ENCODE measurements around the gene ARHGEF4.
A peak's percentile ranks its signal among the peaks of the same experiment; 100 is the strongest.

The ARHGEF4 gene, protein sequence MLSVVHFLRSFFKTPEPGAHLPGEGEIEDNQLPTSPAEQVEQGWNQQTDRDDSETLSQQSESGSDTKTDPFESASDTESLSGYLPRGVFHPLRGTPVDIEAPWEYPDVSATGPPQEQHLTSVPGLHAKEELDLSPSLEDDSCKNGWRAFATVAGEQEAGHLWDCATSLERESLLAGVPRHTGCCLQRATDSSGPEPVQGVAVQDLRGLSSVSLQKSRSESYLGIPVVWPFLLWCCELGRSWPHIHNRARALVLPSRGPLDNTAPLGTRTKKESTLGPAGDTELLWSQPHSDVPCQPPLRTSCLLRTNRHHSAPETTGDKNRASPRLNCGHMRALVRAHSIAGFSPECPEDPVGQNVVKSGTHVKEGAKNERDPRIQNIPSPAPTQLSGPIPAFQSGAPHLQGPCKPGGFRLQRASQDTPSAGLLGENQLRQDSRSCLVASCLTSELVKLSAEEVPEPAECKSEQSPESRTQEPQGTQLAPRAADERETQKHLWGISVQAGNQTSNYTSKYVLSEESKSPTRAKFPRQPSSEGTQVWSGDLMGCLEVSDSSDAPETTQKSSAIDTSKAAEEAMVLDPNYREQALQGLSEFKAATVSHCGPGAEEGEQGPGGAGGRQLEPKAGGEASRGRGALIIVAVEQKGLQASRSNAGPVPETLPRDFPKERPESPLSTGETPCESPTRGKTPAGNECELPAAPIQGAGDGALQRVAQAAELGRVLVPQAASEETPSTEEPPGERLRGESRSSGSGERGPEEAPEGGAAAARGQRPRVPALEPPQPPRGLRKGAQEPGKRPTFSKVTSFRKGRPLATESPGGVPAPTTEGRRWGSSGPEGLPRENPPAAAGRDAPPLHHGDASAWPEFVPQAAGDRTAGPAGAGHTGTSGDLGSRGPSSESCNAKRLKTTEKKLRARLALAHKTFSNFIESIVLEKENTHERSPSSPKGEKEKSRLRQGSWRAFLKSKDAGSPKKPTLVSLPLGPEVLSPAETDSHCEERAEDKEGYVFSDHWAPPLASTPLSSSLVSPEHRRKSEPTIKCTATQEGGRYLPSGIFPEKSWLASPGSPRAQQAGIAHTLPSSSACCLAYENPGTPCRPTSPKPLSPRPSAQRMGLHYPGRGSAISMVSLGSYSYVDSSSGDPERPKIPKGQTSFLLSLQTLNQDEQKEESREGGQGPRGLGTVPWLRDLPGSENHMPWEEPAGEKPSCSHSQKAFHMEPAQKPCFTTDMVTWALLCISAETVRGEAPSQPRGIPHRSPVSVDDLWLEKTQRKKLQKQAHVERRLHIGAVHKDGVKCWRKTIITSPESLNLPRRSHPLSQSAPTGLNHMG (N-terminal part only)

DNA sequence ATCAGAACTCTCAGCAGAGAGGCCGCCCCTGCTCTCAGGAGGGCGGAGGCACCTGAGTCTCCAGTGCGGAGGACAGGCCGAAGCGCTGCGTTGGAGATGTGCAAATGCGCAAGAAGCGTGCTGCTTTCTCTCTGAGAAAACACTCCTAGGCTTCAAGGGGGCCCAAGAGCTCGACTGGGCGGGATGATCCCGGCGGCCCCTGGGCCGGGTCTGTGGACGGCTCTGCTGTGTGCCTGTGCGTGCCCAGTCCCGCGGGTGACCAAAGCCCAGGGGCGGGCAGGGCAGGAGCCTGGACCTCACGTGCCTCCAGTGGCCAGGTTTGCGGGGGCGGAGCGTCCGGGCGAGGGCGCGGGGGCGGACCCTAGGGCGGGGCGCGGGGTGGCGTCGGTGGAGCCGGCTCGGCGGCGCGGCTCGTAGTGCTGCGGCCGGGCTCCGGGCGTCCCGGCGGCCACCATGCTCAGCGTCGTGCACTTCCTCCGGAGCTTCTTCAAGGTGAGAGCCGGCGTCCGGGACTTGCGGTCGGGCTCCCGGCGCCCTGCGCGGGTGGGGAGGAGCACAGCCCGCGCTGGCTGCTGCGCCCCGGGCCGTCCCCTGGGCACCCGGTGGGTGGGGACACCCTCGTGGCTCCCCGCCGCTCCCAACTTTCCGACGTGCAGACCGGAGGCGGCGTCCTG, at the start of gene ARHGEF4:
Gene ARHGEF4, plus strand, starts transcription at position 414 of the 674 bp plus-strand sequence. Its CDS starts 40 bp downstream, at position 454.
- DNase-seq = peak; percentile 48

DNA sequence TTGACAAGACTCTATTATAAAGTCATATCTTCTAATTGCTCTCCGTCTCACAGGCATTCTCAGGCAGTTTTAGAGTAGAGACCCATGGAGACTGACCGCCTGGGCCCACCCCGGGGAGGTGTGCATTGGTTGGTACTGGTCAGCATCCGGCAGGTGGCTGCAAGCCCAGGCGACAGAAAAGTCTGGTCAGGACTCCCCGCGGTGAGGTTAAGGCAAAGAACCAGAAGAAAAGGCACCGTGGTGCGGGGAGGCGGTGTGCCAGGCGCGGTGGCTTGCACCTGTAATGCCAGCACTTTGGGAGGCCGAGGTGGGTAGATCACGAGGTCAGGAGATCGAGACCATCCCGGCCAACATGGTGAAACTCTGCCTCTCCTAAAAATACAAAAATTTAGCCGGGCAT, 48.9 kb upstream of the ARHGEF4 start:
- DNase-seq = no peak

DNA sequence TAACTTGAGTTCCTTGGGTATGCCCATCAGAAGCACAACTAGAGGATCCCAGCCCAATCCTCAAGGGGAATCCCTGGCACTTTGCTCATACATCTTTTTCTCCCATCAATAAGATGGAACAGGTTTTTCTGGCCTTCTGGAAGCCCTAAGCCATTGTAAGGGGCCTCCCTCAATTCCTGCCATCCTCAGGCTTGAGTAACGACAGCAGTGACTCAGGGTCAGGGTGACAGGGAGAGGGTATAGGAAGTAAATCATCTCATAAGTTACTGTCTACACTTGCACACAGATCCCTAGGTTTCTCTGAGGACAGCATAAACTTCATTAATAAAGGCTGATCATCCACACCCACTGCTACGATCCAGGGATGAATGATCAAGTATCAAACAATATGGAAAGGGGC, 46.4 kb upstream of the ARHGEF4 start:
- DNase-seq = no peak

DNA sequence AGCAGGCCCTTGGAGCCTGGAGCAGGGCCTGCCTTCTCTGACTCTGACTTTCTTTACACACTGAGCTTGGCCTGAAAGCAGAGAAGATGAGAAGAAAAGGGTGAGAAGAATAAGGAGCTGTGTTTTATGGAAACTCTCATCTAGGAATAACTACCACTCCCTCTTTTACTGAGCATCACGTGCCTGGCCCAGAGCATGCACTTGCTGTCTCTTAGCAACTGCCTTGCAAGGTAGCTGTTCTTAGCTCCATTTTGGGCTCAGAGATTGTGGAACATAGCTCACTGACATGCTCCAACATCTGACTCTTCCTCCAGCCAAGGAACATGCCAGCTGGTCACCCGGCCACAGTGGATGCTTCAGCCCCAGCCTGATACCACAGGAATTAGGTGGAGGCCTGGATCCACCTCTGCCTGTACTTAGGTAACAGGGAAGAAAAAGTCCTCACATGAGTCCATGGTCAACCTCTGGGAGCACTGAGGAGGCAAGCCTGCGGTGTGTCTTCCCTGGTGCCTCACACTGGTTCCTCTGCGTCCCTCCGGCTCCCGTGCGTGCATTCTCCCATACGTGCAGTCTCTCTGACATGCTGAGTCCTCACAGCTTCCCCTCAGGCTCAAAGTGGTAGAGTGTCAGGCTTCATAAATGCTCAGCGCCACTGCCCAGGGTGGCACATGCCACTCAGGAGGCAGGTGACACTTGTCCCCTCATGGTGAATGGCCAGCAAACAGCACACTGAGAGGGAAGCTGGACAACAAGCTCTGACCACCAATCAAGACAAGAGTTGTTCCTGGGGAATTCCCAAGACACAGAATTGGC, 45.7 kb upstream of the ARHGEF4 start:
- no peak for DNase-seq

DNA sequence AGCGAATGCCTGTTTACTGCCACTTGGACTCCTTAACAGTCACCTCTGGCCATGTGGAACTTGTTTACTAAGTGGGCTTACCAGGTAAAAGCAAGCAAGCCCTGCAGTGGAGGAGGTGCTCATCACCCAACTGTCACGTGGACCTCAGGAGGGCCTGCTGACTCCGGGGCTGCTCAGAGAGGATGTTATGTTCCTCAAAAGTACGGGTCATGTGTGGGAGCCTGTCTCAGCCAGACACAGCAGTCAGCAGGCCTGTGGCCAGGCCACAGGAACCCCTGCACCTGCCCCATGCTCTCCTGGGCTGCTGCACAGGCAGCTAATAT, 45.1 kb upstream of the ARHGEF4 start:
- DNase-seq = peak; percentile 25

DNA sequence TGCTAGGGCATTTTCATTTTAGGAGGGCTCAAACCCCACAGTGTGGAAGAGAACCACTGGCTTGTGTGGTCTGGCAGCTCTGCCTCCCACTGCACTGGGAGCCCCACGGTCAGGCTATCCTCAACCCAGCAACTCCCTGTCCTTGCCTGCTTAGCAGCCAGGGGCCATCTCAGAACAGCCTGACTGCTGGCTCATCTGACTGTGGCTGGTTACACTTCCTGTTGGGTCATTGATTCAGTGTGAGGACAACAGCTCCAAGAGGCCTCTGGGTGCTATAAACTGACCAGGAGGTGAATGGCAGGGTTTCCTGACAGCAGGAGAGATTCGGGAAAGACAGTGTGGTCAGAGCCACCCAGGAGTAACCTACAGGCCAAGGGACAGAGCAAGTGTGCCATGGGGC, 41.3 kb upstream of the ARHGEF4 start:
- DNase-seq = no peak

DNA sequence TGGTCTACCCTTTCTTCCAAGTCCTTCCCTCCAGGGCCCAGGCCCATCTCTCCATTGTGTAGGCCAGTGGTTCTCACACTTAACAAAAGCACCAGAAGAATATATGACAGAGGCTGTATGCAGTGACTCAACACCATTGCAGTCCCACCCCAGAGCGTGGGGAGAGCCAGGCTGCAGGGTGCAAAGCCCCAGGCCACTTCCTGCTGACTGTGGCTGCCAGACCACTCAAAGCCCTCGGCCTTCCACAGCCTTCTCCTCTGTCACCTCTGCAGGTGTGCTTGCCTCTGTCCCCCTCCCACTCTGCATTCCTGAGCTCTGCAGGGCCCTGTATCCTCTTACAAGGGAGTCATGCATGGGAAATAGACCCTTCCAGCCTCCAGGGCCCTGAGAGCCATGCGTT, 40.4 kb upstream of the ARHGEF4 start:
- DNase-seq = no peak

DNA sequence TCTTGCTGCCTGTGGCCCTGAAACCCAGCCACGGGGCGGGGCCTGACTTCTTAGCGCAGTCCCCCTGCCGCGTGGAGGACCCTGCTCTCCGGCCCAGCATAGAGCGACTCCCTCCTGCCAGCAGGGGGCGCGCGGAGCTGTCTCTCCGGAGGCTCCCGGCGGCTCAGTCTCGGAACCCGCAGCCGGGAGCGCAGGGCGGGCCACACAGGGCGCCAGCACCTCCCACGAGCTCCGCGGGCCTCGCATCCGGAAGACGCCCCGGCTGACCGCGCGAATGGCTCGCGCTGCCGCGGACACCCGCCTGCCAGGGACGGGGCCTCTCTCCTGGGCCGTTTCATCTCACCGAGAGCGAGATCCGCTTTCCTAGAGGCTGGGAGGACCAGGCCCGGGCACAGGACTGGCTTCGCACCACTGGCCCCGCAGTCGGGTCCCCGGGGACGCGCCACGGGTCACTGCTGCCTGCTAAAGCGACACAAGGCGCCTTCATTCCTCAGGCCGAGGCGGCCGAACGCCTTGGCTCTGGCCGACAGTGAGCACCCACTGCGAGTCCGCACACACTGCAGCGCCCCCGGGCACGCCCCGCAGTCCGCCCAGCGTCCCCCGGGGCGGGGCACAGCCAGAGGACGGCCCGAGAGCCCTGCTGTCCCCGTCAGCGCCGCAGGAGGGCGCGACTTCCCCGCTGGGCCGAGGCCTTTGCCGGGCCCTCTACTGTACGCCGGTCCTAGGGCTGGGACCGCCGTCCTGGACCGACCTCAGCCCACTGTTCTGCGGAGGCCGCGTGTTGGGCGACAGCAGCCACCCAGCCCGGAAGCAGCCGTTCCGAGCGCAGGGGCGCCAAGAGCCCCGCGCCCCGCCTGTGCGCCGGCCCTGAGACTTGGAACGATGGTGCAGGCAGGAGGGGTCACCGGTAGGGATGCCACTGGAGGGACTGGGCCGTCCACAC, 39.0 kb upstream of the ARHGEF4 start:
- DNase-seq = peak; percentile 89

DNA sequence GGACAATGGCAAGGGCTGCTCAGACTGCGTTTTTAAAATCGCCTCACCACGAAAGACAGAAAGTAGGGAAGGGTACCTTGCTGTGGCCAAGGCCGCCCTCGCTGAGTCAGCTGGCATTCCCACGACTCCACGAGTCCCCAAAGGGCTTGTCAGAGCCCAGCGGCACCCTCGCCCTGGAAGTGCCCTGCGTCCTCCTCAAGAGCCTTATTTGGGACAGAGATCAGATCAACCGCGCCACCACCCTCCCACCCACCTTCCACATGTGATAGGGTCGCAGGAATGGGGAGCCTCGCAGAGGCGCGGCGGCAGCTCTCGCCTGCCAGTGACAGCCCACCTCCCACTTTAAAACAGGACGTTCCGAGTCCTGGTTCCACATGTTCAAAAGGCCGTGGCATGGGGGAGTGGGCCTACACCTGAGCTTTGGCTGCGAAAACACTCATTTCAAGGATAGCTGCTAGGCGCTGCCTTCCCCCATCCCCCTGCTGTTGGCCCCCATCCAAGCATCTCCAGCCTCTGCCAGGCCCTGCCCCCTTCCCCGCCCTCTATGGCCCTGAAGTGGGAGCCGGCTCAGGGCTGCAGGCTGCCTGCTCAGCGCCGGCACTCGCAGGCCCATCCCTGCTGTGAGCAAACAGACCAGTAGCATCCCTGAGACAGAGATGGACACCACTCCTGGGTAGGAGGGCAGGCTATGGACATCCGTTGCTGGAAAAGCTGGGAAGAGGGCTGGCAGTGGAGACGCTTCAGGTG, 38.1 kb upstream of the ARHGEF4 start:
- DNase-seq = no peak

DNA sequence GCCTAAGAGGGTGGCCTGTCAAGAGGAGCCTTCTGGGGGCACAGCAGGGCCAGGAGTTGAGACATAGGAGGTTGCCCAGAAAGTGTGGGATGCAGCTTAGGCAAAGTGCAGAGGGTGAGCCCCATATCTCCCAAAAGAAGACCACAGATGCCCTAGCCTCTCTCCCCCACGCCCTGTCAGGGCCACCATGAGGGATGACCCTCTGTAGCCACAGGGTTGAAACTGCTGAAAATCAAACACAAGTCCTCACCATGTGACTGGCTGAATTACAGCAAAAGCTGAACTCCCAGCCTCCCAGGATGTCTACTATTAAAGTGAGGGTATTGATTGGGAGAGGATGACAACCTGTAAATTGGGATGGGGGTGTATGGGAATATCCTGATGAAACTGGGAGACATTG, 37.4 kb upstream of the ARHGEF4 start:
- DNase-seq = no peak

DNA sequence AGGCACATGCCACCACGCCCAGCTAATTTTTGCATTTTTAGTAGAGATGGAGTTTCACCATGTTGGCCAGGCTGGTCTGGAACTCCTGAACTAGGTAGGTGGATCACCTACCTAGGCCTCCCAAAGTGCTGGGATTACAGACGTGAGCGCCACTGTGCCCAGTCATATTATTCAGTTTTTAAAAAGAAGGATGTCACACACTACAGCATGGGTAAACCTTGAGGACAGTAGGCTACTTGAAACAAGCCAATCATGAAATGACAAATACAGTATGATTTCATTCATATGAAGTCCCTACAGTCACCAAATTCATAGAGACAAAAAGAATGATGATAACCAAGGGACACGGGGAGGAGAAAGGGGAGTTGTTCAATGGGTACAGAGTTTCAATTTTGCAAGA, 31.1 kb upstream of the ARHGEF4 start:
- DNase-seq = no peak

DNA sequence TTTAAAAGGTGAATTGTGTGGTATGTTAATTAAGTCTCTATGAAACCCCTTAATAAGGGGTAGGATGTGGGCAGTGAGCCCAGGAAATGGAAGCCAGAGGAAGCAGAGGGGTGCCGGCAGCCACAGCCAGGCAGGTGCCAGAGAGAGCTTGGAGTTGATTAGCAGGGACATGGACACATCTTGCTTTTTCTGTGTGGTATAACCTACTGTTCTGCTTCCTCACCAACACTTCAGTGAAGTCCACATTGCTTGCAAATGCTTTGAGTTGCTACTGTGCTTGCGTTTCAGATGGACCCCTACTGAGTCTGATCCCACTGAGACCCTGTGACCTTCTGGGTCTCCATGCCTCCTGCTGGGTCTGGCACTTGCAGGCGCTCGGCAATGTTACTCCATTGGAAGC, 30.3 kb upstream of the ARHGEF4 start:
- DNase-seq = no peak

DNA sequence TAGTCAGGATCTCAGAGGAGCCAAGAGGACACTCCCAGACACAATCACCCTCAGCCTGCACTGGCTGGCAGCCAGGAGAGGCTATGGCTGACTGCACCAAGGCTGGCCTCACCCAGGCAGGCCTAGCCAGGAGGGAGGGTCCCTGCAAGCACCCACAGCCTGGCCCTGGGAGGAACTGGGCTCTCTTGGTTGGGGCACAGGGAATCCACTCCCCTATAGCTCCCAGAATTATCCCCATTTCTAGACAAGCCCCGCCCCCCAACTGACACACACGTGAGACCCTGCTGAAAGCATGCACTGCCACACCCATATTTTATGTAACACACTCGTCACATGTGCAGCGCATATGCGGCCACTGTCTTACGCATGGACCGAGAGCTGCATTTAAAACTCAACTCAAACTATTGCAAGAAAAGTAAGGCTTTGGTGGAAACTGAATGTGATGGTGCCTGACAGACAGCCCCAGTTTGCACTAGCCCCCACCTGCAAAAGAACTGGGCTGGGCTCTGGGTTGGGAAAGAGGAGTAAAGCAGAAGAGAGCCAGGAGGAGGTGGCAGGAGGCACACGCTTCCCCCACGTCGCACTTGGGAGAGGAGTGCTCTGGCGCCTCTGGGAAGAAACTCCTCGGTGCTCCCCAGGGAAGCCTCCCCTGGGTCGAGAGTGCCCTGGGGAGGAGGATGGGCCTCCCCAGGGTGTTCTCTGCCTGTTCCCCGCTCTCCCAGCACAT, 28.9 kb upstream of the ARHGEF4 start:
- DNase-seq = no peak

DNA sequence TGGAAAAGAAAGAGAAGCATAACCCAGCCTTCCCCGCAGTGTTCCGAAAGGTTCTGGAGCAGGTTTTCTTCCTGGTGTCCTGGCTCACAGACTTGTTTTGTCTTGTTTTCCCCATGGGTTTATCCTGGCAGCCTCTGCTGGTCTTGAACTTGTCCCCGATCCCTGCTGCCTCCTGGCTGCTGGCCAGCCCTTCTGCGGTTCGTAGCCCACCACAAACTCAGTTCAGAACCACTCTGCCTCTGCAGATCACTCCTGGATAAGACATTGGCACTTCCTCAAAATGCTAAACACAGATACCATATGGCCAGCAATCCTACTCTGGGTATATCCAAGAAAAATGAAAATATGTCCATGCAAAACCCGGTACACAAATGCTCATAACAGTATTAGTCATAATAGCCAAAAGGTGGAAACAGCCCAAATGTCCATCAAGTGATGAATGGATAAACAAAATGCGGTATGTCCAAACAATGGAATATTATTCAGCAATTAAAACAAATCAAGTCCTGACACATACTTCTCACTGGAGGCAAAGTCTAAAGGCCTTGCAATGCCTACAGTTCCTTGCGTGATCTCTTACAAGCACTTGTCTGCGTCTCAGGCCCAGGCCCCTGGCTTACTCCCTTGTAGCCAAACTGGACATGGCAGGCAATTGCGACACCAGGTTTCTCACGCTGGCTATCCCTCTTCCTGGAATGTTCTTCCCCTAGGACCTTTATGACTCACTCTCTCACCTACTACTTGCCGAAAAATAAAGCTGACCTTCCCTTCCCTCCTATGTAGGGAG, 28.0 kb upstream of the ARHGEF4 start:
- no peak for DNase-seq

DNA sequence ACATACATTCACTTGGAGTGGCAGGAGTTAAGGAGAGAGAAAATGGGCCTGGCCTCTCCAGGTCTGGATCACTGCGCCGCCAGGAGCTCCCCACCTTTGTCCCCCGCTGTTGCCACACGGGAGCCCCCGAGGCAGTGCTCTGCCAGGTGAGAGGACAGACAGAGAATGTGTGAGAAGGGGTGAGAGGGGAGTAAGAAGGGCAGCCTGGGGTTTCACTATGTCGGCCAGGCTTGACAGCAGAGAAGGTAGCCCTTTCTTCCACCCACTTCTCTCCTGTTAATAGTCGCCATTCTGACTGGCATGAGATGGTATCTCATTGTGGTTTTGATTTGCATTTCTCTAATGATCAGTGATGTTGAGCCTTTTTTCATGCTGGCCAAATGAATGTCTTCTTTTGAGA, 26.2 kb upstream of the ARHGEF4 start:
- no peak for DNase-seq

DNA sequence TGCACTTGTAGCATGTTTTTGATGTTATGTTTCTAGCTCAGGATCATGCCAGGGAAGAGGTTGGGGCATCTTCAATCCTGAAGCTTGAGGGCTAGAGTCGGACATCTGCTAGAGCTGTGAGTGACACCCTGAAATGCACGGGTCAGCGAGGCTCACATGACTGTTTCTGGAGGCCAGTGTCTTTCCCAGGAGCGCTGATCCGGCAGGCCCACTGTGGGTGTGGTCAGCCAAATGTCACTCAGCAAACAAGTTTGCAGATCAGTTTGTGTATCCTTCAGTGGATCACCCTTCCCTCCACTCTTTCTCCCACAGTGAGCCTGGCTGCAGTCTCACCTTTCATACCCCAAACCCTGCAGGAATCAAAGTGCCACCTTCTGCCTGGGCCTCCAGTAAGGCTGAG, 23.0 kb upstream of the ARHGEF4 start:
- no peak for DNase-seq

DNA sequence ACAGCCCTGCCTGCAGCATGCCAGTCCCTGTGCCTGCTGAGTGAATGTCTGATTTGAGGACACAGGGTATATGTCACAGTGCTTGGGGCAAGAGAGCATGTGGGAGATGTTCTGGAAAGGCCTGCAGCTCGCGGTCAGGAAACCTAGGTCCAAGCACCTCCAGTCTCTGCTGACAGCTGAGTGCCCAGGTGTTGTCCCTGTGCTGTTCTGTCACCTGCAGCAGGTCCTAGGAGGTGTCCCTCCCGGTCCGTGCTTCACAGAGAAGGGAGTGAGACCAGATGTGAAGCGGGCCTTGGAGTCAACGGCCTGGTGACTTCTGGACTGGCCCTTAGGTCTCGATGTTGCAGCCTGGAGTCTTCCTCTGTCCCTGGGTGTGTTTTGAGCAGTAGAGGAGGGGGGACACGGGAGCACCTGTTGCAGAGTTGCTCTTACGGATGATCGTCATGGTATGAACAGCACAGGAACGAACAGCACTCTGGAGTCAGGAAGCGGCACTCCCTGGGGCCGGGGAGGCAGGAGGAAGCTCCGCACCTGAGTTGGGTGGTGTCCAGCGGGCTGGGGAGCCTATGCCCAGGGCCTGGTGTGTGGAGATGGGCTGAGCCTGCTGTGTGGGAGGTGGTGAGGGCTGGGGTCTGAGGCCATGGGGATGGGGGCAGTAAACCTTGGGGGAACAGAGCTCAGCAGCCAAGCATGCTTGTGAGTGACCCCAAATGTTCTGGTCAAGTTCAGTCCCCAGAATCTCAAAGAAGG, 21.6 kb upstream of the ARHGEF4 start:
- no peak for DNase-seq

DNA sequence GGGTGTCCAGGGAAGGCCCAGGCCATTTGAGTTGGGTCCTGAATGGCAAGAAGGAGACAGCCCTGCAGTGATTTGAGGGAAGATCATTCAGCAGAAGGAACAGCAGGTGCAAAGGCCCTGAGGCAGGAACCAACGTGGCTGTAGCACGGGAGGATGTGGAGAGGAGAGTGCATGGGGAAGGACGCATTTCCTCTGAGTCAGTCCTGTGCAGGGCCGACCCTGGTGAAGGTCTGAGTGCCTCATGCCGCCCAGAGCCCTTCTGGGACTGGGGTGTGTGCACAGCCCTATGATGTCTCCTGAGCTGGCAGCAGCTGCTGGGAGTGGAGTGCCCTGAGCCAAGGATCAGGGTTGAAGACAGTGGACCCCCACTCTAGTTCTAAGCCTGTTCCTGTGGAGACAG, 17.9 kb upstream of the ARHGEF4 start:
- DNase-seq = no peak

All from RPMI8226 (cell line).